GM19397 (cell line): ENCODE results near the gene SCGB1D2.
"Not testable (repeated sequence)": the region's sequence is repeated elsewhere in the genome, so short reads cannot be mapped to it uniquely, and the experiment has no call there.

Experiments
- ATAC-seq: cut with Tn5 transposase; IDR thresholded peaks from one replicate; pipeline ENCODE4 v1.9.1; 2021; ENCODE audit warnings: mild to moderate bottlenecking, moderate library complexity; ENCODE audit not compliant: unreplicated experiment

Gene SCGB1D2, protein sequence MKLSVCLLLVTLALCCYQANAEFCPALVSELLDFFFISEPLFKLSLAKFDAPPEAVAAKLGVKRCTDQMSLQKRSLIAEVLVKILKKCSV

DNA sequence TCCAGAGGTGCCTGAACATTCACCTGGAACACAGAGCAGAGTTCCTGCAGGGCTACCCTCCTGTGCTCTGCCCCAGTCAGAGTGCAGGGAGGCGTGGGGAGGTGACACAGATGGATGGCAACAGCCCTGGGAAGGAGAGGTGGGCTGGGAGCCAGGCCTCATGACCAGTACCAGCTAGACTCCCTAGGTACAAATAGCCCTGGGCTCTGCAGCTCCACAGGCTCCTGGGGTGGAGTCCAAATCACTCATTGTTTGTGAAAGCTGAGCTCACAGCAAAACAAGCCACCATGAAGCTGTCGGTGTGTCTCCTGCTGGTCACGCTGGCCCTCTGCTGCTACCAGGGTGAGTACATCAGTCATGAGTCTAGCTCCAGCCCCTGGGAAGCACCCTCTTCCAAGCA is at the start of gene SCGB1D2:
Gene SCGB1D2, plus strand, starts transcription at position 219 of the 400 bp plus-strand sequence. Its CDS starts 69 bp downstream, at position 288.
- ATAC-seq = no peak

DNA sequence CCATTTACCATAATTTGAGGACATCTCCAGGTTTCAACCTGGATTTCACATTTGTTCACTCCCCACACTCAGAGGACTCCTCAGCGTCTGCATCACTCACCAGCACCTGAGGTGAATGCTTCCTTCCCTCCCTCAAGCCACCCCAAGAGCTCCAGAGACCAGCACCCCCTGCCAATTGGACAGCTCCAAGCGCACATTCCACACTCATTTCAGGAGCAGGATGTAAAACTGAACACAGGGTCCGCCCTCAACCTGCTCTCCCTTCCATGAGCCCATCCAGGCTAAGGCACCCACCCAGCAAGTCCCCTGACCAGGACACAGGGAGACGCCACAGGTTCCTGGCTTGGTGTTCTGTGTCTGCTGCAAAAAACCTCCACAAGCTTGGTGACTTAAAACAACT is 48.1 kb upstream of the SCGB1D2 start:
- no peak for ATAC-seq

DNA sequence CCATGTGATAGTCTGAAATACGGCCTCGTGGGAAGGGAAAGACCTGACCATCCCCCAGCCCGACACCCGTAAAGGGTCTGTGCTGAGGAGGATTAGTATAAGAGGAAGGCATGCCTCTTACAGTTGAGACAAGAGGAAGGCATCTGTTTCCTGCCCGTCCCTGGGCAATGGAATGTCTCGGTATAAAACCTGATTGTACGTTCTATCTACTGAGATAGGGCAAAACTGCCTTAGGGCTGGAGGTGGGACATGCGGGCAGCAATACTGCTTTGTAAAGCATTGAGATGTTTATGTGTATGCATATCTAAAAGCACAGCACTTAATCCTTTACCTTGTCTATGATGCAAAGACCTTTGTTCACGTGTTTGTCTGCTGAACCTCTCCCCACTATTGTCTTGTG is 47.0 kb upstream of the SCGB1D2 start:
- ATAC-seq = not testable (repeated sequence)

DNA sequence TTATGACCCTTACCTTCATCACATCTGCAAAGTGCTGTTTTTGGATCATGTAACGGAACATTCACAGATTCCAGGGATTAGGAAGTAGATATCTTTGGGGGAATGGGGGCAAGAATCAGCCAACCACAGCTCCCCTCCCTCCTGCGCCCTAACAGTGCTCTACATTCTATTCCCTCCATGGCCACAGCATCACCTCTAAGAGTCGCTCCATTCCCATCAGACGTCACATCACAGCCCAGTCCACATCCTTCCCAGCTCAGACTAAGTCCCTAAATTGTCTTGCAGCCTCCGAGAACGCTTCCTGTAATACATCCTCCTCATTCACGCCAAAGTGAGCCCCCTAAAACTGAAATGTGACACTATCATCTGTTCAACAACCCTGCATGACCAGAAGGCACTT is 46.1 kb upstream of the SCGB1D2 start:
- ATAC-seq = no peak

DNA sequence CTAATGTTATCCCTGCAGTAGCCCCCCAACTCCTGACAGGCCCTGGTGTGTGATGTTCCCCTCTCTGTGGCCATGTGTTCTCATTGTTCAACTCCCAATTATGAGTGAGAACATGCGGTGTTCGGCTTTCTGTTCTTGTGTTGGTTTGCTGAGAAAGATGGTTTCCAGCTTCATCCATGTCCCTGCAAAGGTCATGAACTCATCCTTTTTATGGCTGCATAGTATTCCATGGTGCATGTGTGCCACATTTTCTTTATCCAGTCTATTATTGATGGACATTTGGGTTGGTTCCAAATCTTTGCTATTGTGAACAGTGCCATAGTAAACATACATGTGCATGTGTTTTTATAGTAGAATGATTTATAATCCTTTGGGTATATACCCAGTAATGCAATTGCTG is 44.6 kb upstream of the SCGB1D2 start:
- ATAC-seq = not testable (repeated sequence)

DNA sequence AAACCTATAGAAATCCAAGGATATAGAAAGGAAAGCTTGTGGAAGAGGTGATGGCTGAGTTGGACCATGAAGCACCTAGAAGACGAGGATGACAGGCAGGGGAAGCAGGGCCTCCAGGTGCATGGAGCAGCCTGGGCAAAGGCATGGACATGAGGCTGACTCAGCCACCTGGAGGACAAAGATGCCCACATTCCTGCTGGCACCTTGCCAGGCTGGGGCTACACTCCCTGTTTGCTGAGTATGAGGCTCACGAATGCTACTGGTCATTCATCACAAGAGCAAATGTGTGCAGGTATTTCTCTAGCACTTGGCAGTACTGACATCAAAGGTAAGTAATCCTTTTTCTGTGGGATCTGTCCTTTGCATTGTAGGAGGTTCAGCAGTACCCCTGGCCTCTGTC is 40.7 kb upstream of the SCGB1D2 start:
- ATAC-seq = no peak

DNA sequence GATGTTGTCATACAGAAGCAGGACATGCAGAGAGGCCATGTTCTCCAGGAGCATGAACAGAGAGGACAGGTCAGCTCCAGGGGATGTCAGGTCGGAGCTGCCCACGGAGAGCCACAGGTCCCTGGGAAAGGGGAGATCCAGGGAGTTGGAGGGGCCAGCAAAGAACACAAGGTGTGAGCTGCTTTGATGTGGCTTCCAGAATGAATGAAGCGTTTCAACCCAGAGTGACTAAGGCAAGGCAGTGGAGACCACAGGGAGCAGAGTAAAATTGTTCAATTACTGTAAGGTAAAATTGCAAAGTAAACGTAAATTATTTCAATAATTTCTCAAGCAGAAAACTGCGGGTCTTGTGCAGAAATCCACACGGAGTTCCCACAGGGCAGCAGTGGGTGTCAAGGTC is 39.1 kb upstream of the SCGB1D2 start:
- ATAC-seq = no peak

DNA sequence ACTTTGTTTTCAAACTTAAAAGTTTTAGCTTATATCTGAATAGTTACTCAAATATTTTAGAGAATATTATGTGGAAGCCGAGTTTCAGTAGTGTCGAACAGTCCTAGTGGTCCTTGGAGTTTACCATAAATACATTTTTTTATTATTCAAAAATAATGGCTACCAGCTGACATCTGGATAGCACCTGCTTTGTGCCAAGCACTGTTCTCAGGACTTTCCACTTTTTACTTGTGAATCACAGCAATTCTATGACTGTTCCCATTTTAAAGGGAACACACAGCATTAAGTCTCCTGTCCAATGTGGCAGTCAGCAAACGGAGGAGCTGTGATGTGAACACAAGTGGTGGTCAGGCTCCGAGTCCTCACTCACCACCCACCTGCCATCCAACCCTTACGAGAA is 37.6 kb upstream of the SCGB1D2 start:
- ATAC-seq = no peak

DNA sequence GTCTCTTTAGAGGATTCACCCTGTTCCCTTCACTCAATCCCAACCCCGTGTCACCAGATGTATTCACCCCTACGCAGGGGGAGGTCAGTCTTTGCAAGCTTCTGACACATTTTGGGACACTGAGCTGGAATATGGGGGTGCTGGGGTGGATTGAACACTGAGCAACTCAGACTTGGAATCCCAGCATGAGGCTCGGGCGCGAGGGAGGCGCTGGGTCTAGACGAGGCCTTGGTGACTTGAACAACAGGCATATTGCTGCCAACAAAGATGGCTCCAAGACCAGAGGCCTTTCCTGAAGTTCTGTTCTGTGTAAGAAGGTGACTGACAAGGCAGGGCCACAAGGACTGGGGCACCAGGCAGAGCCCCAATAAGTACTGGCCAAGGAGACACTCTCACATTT is 36.6 kb upstream of the SCGB1D2 start:
- no peak for ATAC-seq

DNA sequence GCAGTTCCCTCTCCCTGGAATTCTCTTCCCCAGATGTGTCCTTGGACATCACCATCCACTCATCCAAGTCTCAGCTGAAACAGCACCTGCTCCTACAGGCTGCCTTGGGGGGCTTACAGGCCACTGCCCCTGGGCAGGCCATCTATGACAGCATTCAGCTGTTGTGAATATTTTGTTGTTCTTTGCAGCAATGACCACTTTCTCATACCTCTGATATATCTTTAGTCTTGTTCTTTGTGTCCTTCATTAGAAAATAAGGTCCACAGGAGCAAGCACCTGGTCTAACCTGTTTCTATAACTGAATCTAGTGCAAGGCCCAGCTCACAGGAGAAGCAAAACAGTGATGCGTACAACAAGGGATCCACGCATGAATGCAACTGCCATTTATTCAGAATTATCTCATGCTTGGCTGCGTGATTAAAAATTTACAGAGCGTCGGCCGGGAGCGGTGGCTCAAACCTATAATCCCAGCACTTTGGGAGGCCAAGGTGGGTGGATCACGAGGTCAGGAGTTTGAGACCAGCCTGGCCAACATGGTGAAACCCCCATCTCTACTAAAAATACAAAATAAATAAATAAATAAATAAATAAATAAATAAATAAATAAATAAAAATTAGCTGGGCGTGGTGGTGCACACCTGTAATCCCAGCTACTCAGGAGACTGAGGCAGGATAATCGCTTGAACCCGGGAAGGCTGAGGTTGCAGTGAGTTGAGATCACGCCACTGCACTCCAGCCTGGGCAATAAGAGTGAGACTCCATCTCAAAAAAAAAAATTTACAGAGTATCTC is 35.6 kb upstream of the SCGB1D2 start:
- not testable (repeated sequence) for ATAC-seq

DNA sequence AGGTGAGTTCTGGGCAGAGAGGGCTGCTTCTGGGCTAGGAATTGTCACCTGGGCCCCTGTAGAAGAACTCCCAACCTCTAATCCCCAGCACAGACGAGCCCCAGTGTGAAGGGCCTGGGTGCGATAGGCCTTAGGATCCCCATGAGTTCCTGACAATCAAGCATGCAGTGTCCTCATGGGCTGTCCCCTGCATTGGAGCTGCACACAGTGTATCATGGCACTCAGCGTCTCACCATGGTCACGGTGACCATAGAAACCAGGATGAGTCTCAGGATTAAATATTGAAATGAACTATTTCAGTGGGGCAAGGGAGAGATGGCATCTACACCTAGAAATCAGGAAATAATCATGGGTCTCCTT is 33.3 kb upstream of the SCGB1D2 start:
- no peak for ATAC-seq

DNA sequence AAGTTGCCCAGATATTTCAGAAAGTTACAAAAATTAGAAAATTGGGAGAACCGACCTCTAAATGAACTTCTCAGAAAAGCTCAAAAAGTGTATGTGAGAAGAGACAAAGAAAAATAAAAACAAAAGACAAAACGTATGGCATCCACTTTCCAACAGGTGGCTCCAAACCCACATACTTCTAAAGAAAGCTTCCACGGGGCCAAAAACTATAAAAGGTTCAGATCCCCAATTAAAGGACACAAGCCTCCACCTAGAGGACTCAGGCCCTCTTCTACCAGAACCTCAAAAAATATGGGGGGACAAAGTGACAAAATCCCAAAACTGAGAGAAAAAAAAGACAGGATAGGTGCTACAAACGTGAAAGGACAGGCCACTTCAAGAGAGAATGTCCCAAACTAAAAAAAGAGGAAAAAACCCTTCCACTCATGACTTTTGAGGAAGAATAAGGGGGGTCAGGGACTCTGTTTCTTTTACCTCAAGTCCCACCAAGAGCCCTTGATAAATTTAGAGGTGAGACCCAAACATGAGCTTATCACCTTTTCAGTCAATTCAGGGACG is 24.8 kb upstream of the SCGB1D2 start:
- ATAC-seq = no peak

DNA sequence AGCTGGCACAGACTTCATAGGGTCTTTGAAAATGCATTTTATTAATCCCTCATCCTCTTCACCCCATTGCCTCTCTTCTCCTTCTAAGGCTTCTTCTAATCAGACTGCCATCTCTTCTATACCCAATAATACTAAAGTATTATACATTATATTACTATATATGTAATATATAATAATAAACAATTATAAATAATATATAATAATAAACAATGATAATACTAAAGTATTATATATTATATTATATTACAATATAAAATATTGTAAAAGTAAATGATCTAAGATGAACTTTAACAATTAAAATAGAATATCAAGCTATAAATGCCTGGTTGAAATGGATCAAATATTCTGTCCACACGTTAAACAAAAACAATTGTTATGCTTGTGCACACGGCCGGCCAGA is 20.5 kb upstream of the SCGB1D2 start:
- ATAC-seq = no peak

DNA sequence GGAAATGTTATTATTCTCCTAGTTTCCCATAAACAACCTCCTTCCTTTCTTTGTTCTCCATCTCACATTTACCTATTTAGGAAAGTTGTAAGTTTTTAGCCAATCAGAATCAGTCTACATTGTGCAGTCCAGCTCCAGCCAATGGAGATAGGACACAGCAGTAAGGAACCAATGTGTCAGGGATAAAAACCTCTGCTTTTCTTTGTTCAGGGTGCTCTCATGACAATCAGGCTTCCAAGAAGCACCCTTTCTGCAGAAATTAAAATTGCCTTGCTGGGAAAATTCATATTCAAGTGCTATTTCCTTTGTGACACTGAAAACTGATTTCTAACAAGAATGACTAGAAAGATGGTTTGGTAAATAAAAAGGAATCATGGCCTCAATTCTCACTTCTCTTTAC is 18.9 kb upstream of the SCGB1D2 start:
- no peak for ATAC-seq

DNA sequence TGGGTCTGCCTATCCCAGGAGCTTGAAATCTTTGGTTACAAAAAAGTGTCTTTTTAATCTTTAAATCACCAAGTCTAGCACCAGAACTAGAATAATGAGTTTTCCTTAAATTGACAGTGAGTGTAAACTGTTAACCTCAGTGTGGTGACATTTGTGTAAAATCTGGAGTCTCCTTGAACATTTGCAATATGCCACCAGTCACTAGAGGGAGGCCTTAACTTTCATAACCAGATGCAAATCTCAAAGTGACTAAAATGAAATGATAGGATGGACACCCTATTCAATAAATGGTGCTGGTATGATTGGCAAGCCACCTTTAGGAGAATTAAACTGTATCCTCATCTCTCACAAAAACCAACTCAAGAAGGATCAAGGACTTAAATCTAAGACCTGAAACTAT is 8.3 kb upstream of the SCGB1D2 start:
- ATAC-seq = no peak

DNA sequence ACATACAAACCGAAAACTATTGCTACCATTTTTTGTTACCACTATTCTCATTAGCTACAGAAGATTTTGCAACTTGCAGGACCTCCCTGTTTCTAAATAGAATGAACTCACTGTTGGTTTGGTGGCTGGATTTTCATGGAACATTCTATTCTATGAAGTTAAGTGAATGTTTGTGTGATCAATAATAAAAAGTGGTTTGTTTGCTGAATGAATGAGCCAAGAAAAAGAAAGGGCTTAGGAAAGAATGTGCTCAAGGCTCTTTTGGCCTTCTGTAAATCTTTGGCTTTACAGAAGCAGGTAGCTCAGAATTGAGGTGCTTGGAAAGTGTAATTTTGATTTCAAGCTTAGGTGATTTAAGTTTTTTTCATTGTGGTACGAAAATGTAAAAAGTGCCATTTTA is 5.9 kb upstream of the SCGB1D2 start:
- no peak for ATAC-seq

DNA sequence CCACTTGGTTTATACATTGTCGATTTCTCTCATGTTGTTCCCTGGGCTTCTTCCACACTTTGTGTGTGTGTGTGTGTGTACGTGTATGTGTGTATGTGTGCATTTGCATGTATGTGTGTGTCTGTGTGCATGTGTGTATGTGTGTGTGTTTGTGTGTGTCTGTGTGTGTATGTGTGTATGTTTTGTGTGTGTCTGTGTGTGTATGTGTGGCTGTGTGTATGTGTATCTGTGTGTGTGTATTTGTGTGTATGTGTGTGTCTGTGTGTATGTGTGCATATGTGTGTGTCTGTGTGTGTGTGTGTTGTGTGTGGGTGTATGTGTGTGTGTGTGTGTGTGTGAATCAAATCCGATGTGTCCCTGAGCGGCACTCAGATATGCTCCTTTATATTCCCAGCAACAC is 4.5 kb upstream of the SCGB1D2 start:
- no peak for ATAC-seq

DNA sequence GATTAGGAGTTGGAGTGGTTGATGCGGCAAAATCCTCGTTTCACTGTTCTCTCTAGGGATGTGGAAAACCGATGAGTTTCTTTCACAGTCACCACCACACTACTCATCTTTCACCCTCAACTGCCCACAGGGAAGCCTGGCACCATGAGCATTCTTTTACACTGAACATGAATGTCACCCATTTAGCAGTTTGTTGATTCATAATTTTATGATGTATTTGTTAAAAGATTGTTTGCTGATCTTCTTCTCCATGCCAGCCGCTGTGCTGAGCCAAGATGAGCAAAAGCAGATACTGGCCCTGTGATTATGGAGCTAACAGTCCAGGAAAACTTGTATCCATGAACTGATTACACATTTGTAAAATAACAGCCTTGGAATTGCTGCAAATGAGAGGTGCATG is 3.9 kb upstream of the SCGB1D2 start:
- no peak for ATAC-seq

DNA sequence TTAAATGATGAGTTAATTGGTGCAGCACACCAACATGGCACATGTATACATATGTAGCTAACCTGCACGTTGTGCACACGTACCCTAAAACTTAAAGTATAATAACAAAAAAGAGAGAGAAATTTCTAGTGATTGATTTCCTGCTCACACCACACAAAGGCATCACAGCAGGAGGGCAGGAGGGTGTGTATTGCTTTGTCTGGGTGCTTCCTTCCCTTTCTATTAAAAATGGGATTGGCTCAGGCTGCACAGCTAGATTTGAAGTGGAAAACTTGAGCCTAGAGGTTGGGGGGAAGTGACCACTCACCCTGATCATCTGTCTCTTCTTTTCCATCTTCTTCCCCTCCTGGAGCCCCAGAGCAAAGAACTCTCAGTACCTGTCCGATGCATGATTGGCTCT is 944 bp upstream of the SCGB1D2 start:
- ATAC-seq = no peak

DNA sequence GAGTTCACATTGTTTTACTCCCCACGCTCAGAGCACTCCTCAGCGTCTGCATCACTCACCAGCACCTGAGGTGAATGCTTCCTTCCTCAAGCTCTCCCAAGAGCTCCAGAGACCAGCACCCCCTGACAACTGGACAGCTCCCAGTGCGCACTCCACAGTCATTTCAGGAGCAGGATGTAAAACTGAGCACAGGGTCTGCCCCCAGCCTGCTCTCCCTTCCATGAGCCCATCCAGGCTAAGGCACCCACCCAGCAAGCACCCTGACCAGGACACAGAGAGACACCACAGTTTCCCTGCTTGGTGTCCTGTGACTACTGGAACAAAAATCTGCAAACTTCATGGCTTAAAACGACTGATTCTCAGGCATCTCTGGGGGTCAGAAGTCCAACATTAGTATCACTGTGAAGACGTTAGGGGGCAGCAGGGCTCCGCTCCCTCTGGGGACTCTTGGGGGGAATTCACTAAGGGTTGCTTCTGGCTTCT is 3.3 kb downstream of the SCGB1D2 start:
- ATAC-seq = no peak

DNA sequence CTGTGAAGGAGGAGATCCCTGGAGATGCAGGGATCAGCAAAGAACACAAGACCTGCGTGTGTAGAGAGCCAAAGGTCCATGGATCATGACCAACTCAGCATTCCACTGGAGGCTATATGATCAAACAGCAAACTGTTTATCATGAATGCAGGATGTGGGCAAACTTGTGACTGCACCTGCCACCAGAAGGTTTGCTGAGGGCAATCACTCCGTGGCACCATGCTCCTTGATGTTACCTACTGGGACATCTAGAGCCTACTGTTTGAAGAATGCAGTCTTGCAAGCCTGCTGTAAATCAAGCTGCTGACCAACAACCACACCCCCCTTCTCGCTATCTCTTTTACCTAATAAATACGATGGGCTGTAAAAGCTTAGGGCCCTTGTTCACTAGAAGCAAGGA is 9.7 kb downstream of the SCGB1D2 start:
- no peak for ATAC-seq

DNA sequence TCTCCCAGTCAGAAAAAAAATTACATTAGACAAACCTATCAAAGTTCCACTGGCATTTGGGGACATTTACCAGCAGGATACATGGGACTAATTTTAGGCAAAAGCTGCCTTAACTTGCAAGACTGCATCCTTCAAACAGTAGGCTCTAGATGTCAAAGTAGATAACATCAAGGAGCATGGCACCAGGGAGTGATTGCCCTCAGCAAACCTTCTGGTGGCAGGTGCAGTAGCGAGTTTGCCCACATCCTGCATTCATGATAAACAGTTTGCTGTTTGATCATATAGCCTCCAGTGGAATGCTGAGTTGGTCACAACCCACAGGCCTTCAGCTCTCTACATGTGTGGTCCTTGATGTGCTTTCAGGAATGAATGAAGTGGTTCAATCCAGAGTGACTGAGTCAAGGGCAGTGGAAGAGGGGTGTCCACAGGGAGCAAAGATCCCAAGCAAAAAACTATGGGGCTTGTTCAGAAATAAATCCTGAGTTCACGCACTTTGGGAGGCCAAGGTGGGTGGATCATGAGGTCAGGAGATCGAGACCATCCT is 12.0 kb downstream of the SCGB1D2 start:
- ATAC-seq = no peak
